GM04504 (cell line): ENCODE data around the gene PRPS1L1.

Experiments
- DNase-seq: peaks from one replicate; pipeline ENCODE4 v3.0.0-alpha.2; 2012; ENCODE audit warnings: low read depth

Gene PRPS1L1

GRCh38 chr7:18027628-18028027 lies at the start of gene PRPS1L1:
Gene PRPS1L1, minus strand, starts transcription at chr7:18027846.
- no peak for DNase-seq

- no peak for DNase-seq
Observed at GRCh38 chr7:18076461-18076860, 48.8 kb upstream of the PRPS1L1 start.

GRCh38 chr7:18068745-18069144 lies 41.1 kb upstream of the PRPS1L1 start:
- no peak for DNase-seq

- no peak for DNase-seq
Observed at GRCh38 chr7:18064242-18064838, 36.7 kb upstream of the PRPS1L1 start.

- no peak for DNase-seq
Observed at GRCh38 chr7:18063149-18063901, 35.7 kb upstream of the PRPS1L1 start.

GRCh38 chr7:18059171-18059570 lies 31.5 kb upstream of the PRPS1L1 start:
- DNase-seq: no peak

GRCh38 chr7:18053941-18054340 lies 26.3 kb upstream of the PRPS1L1 start:
- DNase-seq: no peak

- no peak for DNase-seq
Observed at GRCh38 chr7:18053177-18053928, 25.7 kb upstream of the PRPS1L1 start.

- no peak for DNase-seq
Observed at GRCh38 chr7:18049262-18049661, 21.6 kb upstream of the PRPS1L1 start.

- no peak for DNase-seq
Observed at GRCh38 chr7:18046601-18047000, 19.0 kb upstream of the PRPS1L1 start.

GRCh38 chr7:18045171-18045570 lies 17.5 kb upstream of the PRPS1L1 start:
- no peak for DNase-seq

- DNase-seq: no peak
Observed at GRCh38 chr7:18041191-18041590, 13.5 kb upstream of the PRPS1L1 start.

- DNase-seq: no peak
Observed at GRCh38 chr7:18040196-18040595, 12.6 kb upstream of the PRPS1L1 start.

- DNase-seq: no peak
Observed at GRCh38 chr7:18038382-18038781, 10.7 kb upstream of the PRPS1L1 start.

GRCh38 chr7:18037609-18038008 lies 10.0 kb upstream of the PRPS1L1 start:
- no peak for DNase-seq

GRCh38 chr7:18036783-18037182 lies 9.1 kb upstream of the PRPS1L1 start:
- no peak for DNase-seq

- DNase-seq: no peak
Observed at GRCh38 chr7:18030758-18031157, 3.1 kb upstream of the PRPS1L1 start.

GRCh38 chr7:18020138-18020715 lies 7.4 kb downstream of the PRPS1L1 start:
- no peak for DNase-seq

GRCh38 chr7:18019555-18019954 lies 8.1 kb downstream of the PRPS1L1 start:
- peak; percentile 29 for DNase-seq

- DNase-seq: no peak
Observed at GRCh38 chr7:18018296-18019215, 9.1 kb downstream of the PRPS1L1 start.

- no peak for DNase-seq
Observed at GRCh38 chr7:18016547-18017444, 10.8 kb downstream of the PRPS1L1 start.
